Measurements from ENCODE around the gene TRMT2A. TPM values are rescaled to one million over a fixed set of nuclear protein-coding genes. Genes with fewer than 3 reads are reported as not detected.
A peak's percentile ranks its signal among the peaks of the same experiment; 100 is the strongest.

The TRMT2A gene
- total and polyA plus RNA-seq, 10 of the 15 experiments (the other 5 are each of a cell fraction or from before 2014, with no cell fraction given) = 0.29 to 97.0 (median 57.9) TPM

- DNase-seq (ENCODE audit: low read depth, low spot score) = no peak
- Histone ChIP-seq H3K4me2 (ENCODE audit: control insufficient read depth, insufficient read depth) (no peak overlapping the region), H2AFZ (ENCODE audit: control insufficient read depth, low read depth, low read length) (no peak overlapping the region), H3K4me1 (ENCODE audit: control insufficient read depth, insufficient read depth, low read length) (peaks cover 9% of the 10 kb centered on the region), H4K20me1 (ENCODE audit: control insufficient read depth, insufficient read depth) (no peaks in the 10 kb centered on the region), H3K36me3 (ENCODE audit: control insufficient read depth in 2 of 2, insufficient read depth in 2 of 2, low read length in 1 of 2) (peaks cover 32 to 74% of the 10 kb centered on the region in 2 experiments; a peak in 3 of 4 replicates), H3K27ac (ENCODE audit: control insufficient read depth, insufficient read depth) (no peak overlapping the region), H3K9ac (ENCODE audit: control insufficient read depth, insufficient read depth, low read length) (no peak overlapping the region), H3K79me2 (ENCODE audit: control insufficient read depth, insufficient read depth, low read length) (peaks cover 3% of the 10 kb centered on the region), H3K27me3 (replicated peaks in 1 of 2; ENCODE audit: control insufficient read depth in 2 of 2, insufficient read depth in 2 of 2, low read length in 1 of 2) (no peaks in the 10 kb centered on the region), H3K4me3 (no peak overlapping the region), H3K9me3 (replicated peaks; ENCODE audit: control insufficient read depth, insufficient read depth, low read length) (no peaks in the 10 kb centered on the region; the same call in 2 of the 3 replicates)
- no peak for FAIRE-seq
- in situ Hi-C loops (cut with MboI) = no loop called here
- TF ChIP-seq KAT2A (conservative IDR thresholded peaks at IDR 0.05; ENCODE audit: control insufficient read depth, low read depth, low read length) (no peak), HSF1 (IDR thresholded peaks at IDR 0.05; ENCODE audit: low read depth, low read length) (no peak), EP300 (IDR thresholded peaks at IDR 0.05; ENCODE audit: borderline replicate concordance in 1 of 2, control insufficient read depth in 1 of 2, low read depth in 2 of 2, low read length in 2 of 2) (no peak), RELA (IDR thresholded peaks at IDR 0.05; ENCODE audit: borderline replicate concordance, partially characterized antibody) (no peak), RUNX3 (IDR thresholded peaks at IDR 0.05; ENCODE audit: low read length) (no peak), POLR2A (IDR thresholded peaks at IDR 0.05; ENCODE audit: low read depth, low read length) (peak; percentile 54), PAX8 (IDR thresholded peaks at IDR 0.05) (no peak), BMI1 (IDR thresholded peaks at IDR 0.05; ENCODE audit: borderline replicate concordance) (no peak), RBBP5 (conservative IDR thresholded peaks at IDR 0.05) (no peak)
- WGBS (ENCODE audit: insufficient coverage, insufficient replicate concordance, low lambda C conversion rate, missing lambda C conversion rate) = 91% methylated on average over 23 of the region's 23 CpGs
- no peak for ATAC-seq
- POLR2A ChIA-PET = no interaction called here
- RAD21 ChIA-PET (ENCODE audit: unreplicated experiment) = no interaction called here
- intact Hi-C loops (cut with micrococcal nuclease; ENCODE audit: unreplicated experiment) = no loop called here
- SMC1A ChIA-PET (ENCODE audit: uncharacterized antibody, unreplicated experiment) = no interaction called here
- CTCF ChIA-PET = no interaction called here
- BruUV-seq (replicated peaks) = no TSS peak
These were observed 7.3 kb downstream of the TRMT2A start for GRCh38 chr22:20109411-20110358.

All from GM12878 (cell line).